ENCODE results near the gene NIT1.

The NIT1 gene

DNA sequence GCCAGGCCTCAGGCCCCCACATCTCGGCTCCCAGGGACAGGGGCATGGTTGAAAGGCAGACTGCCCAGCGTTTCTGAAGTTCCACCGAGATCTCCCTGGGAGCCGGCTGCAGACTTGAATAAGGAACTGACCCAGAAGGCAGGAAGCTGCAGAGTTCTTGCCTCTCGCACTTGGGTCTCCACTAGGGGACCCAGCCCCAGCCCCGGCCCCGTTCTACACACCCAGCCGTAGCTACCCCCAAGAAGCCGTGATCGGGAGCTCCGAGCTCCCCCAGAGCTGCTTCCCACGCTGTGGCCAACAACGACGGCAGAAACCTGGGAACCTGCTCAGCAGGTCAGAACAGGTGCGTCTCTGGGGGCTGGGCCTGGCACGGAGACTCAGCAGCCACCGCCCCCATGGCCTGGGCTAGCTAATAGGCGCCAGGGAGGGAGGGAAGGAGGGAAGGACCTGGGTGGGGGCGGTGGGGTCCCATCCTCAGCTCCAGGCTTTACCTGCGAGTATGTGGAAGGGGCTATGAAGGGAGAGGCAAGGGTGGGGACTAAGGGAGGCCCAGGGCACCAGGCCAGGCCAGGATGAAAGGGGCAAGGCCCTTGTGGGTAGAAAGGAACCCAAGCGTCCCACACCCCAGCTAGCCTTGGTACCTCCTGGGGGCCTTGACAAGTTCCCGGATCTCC, 28.5 kb upstream of the NIT1 start, which contains the start of gene NECTIN4:
Gene NECTIN4 (minus strand): TSS at position 308 of the 674 bp plus-strand sequence. CDS start 262 bp downstream, at position 46.
- ChIA-PET CTCF (interaction anchor here (0.6 kb wide), 1 partner anchor 19 kb away, joined by 5 read pairs; no protein-coding TSS in a partner anchor), POLR2A (interaction anchor here (1.1 kb wide), 1 partner anchor 43 kb away, joined by 3 read pairs; the partner anchor contains the start of gene USF1)
- TF ChIP-seq FOXK2 (IDR thresholded peaks at IDR 0.05) = no peak
- no peak for TF ChIP-seq TARDBP (IDR thresholded peaks at IDR 0.05)
- no peak for TF ChIP-seq ELF4 (IDR thresholded peaks at IDR 0.05)
- no peak for TF ChIP-seq SUZ12 (IDR thresholded peaks at IDR 0.05)
- no peak for TF ChIP-seq LEF1 (IDR thresholded peaks at IDR 0.05; ENCODE audit: borderline replicate concordance)
- no peak for TF ChIP-seq FOXM1 (IDR thresholded peaks at IDR 0.05; ENCODE audit: borderline replicate concordance)
- no peak for TF ChIP-seq L3MBTL2 (conservative IDR thresholded peaks at IDR 0.05)
- TF ChIP-seq ARNT (IDR thresholded peaks at IDR 0.05) = no peak
- no peak for TF ChIP-seq HDGF (IDR thresholded peaks at IDR 0.05; ENCODE audit: borderline replicate concordance)
- TF ChIP-seq, protein P1, sequence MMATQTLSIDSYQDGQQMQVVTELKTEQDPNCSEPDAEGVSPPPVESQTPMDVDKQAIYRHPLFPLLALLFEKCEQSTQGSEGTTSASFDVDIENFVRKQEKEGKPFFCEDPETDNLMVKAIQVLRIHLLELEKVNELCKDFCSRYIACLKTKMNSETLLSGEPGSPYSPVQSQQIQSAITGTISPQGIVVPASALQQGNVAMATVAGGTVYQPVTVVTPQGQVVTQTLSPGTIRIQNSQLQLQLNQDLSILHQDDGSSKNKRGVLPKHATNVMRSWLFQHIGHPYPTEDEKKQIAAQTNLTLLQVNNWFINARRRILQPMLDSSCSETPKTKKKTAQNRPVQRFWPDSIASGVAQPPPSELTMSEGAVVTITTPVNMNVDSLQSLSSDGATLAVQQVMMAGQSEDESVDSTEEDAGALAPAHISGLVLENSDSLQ (IDR thresholded peaks at IDR 0.05) = no peak
- no peak for TF ChIP-seq NFRKB (IDR thresholded peaks at IDR 0.05)
- no peak for DNase-seq (ENCODE audit: extremely low spot score)

DNA sequence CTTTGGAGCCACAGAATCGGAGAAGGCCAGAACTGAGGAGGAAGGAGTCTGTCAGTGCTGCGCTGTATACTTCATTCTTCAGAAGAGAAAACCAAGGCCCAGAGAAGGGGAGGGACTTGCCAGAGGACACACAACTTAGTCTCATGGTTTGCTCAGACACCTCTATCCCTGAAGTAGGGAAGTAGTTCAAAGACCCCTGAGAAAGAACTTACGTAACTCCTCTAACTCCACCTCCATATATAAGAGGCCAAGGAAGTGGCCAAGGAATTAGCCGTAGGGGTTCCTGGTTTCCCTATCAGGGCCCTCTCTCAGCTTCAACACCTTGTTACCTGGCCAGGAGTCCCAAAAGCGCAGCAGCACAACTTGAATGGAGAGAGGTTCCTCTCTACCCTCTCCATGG, 28.0 kb upstream of the NIT1 start:
- no peak for DNase-seq (ENCODE audit: extremely low spot score)
- TF ChIP-seq ZNF384 (IDR thresholded peaks at IDR 0.05) = no peak
- TF ChIP-seq FOXA1 (IDR thresholded peaks at IDR 0.05) = no peak
- TF ChIP-seq CTBP1 (IDR thresholded peaks at IDR 0.05; ENCODE audit: borderline replicate concordance) = no peak
- TF ChIP-seq ARNT (IDR thresholded peaks at IDR 0.05) = no peak
- TF ChIP-seq NFRKB (IDR thresholded peaks at IDR 0.05) = no peak
- TF ChIP-seq SP1 (IDR thresholded peaks at IDR 0.05) = no peak
- TF ChIP-seq L3MBTL2 (conservative IDR thresholded peaks at IDR 0.05) = no peak
- no peak for TF ChIP-seq FOXM1 (IDR thresholded peaks at IDR 0.05; ENCODE audit: borderline replicate concordance)
- TF ChIP-seq LEF1 (IDR thresholded peaks at IDR 0.05; ENCODE audit: borderline replicate concordance) = no peak
- no peak for TF ChIP-seq TARDBP (IDR thresholded peaks at IDR 0.05)
- TF ChIP-seq FOXK2 (IDR thresholded peaks at IDR 0.05) = no peak
- no peak for TF ChIP-seq BHLHE40 (IDR thresholded peaks at IDR 0.05; ENCODE audit: borderline replicate concordance)
- TF ChIP-seq HDGF (IDR thresholded peaks at IDR 0.05; ENCODE audit: borderline replicate concordance) = no peak
- TF ChIP-seq SUZ12 (IDR thresholded peaks at IDR 0.05) = no peak
- no peak for TF ChIP-seq ELF4 (IDR thresholded peaks at IDR 0.05)
- TF ChIP-seq, protein P1 (IDR thresholded peaks at IDR 0.05) = no peak
- ChIA-PET POLR2A (no interaction called here), CTCF (interaction anchor here (0.6 kb wide), 1 partner anchor 19 kb away, joined by 5 read pairs; no protein-coding TSS in a partner anchor)

DNA sequence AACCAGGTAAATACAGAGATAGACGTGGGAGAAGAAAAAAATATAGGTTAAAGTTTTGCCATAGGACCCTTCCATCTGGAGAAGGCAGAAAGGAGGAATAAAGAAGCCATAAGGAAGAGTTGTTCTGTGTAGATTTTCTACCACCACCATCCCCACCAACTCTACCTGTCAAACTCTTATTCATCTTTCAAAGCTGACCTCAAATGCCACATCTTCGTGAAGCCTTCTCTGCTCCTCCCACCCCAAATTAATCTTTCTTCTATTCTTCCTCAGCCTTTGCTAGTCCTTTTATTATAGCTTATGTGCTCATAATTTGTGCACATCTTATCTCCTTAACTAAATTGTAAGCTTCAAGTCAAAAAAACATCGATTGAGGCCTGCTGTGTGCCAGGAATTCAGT, 27.3 kb upstream of the NIT1 start:
- no peak for TF ChIP-seq NFRKB (IDR thresholded peaks at IDR 0.05)
- no peak for TF ChIP-seq ELF4 (IDR thresholded peaks at IDR 0.05)
- TF ChIP-seq CTBP1 (IDR thresholded peaks at IDR 0.05; ENCODE audit: borderline replicate concordance) = no peak
- no peak for TF ChIP-seq FOXK2 (IDR thresholded peaks at IDR 0.05)
- no peak for TF ChIP-seq BHLHE40 (IDR thresholded peaks at IDR 0.05; ENCODE audit: borderline replicate concordance)
- TF ChIP-seq ZNF384 (IDR thresholded peaks at IDR 0.05) = no peak
- TF ChIP-seq ARNT (IDR thresholded peaks at IDR 0.05) = no peak
- no peak for TF ChIP-seq TARDBP (IDR thresholded peaks at IDR 0.05)
- no peak for TF ChIP-seq LEF1 (IDR thresholded peaks at IDR 0.05; ENCODE audit: borderline replicate concordance)
- TF ChIP-seq HDGF (IDR thresholded peaks at IDR 0.05; ENCODE audit: borderline replicate concordance) = no peak
- TF ChIP-seq, protein P1 (IDR thresholded peaks at IDR 0.05) = no peak
- no peak for TF ChIP-seq FOXM1 (IDR thresholded peaks at IDR 0.05; ENCODE audit: borderline replicate concordance)
- no peak for TF ChIP-seq SUZ12 (IDR thresholded peaks at IDR 0.05)
- no peak for TF ChIP-seq L3MBTL2 (conservative IDR thresholded peaks at IDR 0.05)
- no peak for TF ChIP-seq SP1 (IDR thresholded peaks at IDR 0.05)
- ChIA-PET CTCF (no interaction called here), POLR2A (no interaction called here)
- no peak for DNase-seq (ENCODE audit: extremely low spot score)

DNA sequence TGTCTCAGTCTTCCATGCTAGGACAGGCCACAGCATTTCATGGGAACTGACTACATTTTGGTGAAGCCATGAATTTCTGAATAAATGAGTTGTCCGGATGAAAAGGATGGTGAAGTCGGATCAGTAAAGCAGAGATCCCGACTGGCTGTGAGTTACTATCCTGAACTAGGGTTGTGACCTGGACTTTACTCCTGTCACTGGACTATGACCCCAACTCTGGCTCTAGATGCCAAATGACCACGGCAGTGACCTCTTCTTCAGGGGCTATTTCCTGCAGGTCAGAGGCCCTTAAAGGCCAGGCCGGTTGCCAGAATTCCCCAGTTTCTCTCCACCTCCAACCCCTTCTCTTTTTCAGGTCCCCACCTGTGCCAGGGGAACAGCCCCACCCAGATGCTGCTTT, 26.8 kb upstream of the NIT1 start:
- no peak for DNase-seq (ENCODE audit: extremely low spot score)
- ChIA-PET CTCF (no interaction called here), POLR2A (no interaction called here)
- TF ChIP-seq CTBP1 (IDR thresholded peaks at IDR 0.05; ENCODE audit: borderline replicate concordance) (no peak), FOXA1 (IDR thresholded peaks at IDR 0.05) (no peak), SUZ12 (IDR thresholded peaks at IDR 0.05) (no peak), LEF1 (IDR thresholded peaks at IDR 0.05; ENCODE audit: borderline replicate concordance) (no peak), L3MBTL2 (conservative IDR thresholded peaks at IDR 0.05) (no peak), FOXK2 (IDR thresholded peaks at IDR 0.05) (no peak), ELF4 (IDR thresholded peaks at IDR 0.05) (no peak), TARDBP (IDR thresholded peaks at IDR 0.05) (no peak), NFRKB (IDR thresholded peaks at IDR 0.05) (no peak), BHLHE40 (IDR thresholded peaks at IDR 0.05; ENCODE audit: borderline replicate concordance) (no peak), HDGF (IDR thresholded peaks at IDR 0.05; ENCODE audit: borderline replicate concordance) (no peak), SP1 (IDR thresholded peaks at IDR 0.05) (no peak), ZNF384 (IDR thresholded peaks at IDR 0.05) (no peak)
- TF ChIP-seq, protein P1 (IDR thresholded peaks at IDR 0.05) = no peak

DNA sequence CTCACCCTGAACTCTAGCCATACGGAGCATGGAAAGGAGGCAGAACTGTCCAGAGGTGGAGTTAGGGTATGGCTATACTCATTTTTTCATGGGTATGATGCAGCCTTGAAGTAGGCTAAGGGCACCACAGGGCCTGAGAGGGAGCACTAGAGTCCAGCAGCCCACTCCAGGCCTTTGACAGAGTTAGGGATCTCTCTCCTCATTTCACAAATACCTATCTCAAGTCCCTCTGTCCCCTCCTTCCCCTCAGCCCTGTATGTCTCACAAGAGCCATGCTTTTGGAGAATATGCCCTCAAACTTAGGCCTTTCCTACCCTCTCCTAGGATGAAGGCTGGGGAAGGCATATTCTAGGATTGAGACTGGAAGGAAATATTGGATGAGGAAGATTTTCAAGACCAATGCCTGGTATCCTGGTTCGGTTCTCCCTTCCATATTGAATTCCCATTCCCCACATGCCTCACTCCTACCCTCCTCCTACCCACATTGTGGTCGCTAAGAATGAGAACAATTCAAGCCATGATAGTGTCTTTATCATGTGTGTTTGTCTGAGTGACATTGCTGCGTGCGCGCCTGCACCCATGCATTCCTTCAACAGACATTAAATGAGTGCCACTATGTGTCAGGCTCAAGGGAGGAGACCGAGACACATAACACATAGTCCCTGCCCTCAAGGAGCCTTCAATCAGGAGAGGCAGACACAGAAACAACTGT, 26.0 kb upstream of the NIT1 start:
- DNase-seq (ENCODE audit: extremely low spot score) = no peak
- POLR2A ChIA-PET = no interaction called here
- TF ChIP-seq LEF1 (IDR thresholded peaks at IDR 0.05; ENCODE audit: borderline replicate concordance) (no peak), TARDBP (IDR thresholded peaks at IDR 0.05) (no peak), ARNT (IDR thresholded peaks at IDR 0.05) (no peak), FOXA1 (IDR thresholded peaks at IDR 0.05) (no peak), SP1 (IDR thresholded peaks at IDR 0.05) (no peak), ZNF384 (IDR thresholded peaks at IDR 0.05) (no peak), ELF4 (IDR thresholded peaks at IDR 0.05) (no peak), CTBP1 (IDR thresholded peaks at IDR 0.05; ENCODE audit: borderline replicate concordance) (no peak), BHLHE40 (IDR thresholded peaks at IDR 0.05; ENCODE audit: borderline replicate concordance) (no peak), FOXK2 (IDR thresholded peaks at IDR 0.05) (no peak), L3MBTL2 (conservative IDR thresholded peaks at IDR 0.05) (no peak)
- TF ChIP-seq, protein P1 (IDR thresholded peaks at IDR 0.05) = no peak
- CTCF ChIA-PET = no interaction called here
